SJSA1 (cell line): ENCODE measurements around the gene MTMR6. TPM values are rescaled to one million over a fixed set of nuclear protein-coding genes. Genes with fewer than 3 reads are reported as not detected.

Source experiments
- DNase-seq, 2 experiments: peaks; one replicate each; pipeline ENCODE4 v3.0.0-alpha.2; 2015 to 2020; ENCODE audit warnings: low spot score in 2 of 2, low read depth in 1 of 2
- H3K27ac ChIP-seq: fragments of 250-450 bp; sonication (Bioruptor Pico); 2 replicates; pipeline ENCODE4 v1.5.1; 2020; ENCODE audit warnings: mild to moderate bottlenecking, moderate library complexity
- H3K27me3 ChIP-seq: fragments of 250-450 bp; sonication (Bioruptor Pico); replicated peaks from 2 replicates; pipeline ENCODE4 v1.5.1; 2020; ENCODE audit warnings: mild to moderate bottlenecking, moderate library complexity
- H3K36me3 ChIP-seq: fragments of 250-450 bp; sonication (Bioruptor Pico); 2 replicates; pipeline ENCODE4 v1.5.1; 2020; ENCODE audit warnings: mild to moderate bottlenecking
- H3K4me1 ChIP-seq: fragments of 250-450 bp; sonication (Bioruptor Pico); replicated peaks from 2 replicates; pipeline ENCODE4 v1.6.1; 2021; ENCODE audit warnings: mild to moderate bottlenecking
- H3K4me3 ChIP-seq: fragments of 250-450 bp; sonication (Bioruptor Pico); 2 replicates; pipeline ENCODE4 v1.5.1; 2020; ENCODE audit warnings: mild to moderate bottlenecking
- H3K9me3 ChIP-seq: fragments of 250-450 bp; sonication (Bioruptor Pico); replicated peaks from 2 replicates; pipeline ENCODE4 v1.5.1; 2020; ENCODE audit warnings: mild to moderate bottlenecking
- total RNA-seq: library from RNA; depleted of rRNA; stranded (reverse); fragments of >200 nt; shearing (Covaris generic); gene quantifications from 2 replicates; pipeline ENCODE4 v1.2.3, GENCODE V29; 2014

Gene MTMR6
- total RNA-seq, 1 experiment from 2014 or later = 42.9 TPM

GRCh38 chr13:25222740-25223139 is 64.5 kb downstream of the MTMR6 start:
- H3K4me3 ChIP-seq = no peak overlapping the region
- H3K27me3 ChIP-seq = peaks cover 4% of the 10 kb centered on the region; the same call in 1 of the 2 replicates
- no peak for DNase-seq
- no peak overlapping the region for H3K27ac ChIP-seq
- H3K9me3 ChIP-seq = no peaks in the 10 kb centered on the region
- H3K36me3 ChIP-seq = no peaks in the 10 kb centered on the region
- H3K4me1 ChIP-seq = no peaks in the 10 kb centered on the region

GRCh38 chr13:25218019-25218418 is 69.3 kb downstream of the MTMR6 start:
- no peak for DNase-seq

GRCh38 chr13:25217023-25217885 is 70.0 kb downstream of the MTMR6 start:
- peaks cover 7% of the 10 kb centered on the region; the same call in 1 of the 2 replicates for H3K4me1 ChIP-seq
- no peaks in the 10 kb centered on the region; the same call in 1 of the 2 replicates for H3K27me3 ChIP-seq
- DNase-seq = no peak
- H3K36me3 ChIP-seq = no peaks in the 10 kb centered on the region
- H3K4me3 ChIP-seq = no peak overlapping the region
- no peak overlapping the region for H3K27ac ChIP-seq
- H3K9me3 ChIP-seq = no peaks in the 10 kb centered on the region

More at GRCh38 chr13:25218019-25218418, 69.3 kb downstream of the MTMR6 start:
- Histone ChIP-seq H3K27me3 (no peaks in the 10 kb centered on the region; the same call in 1 of the 2 replicates), H3K36me3 (no peaks in the 10 kb centered on the region), H3K9me3 (no peaks in the 10 kb centered on the region), H3K27ac (no peak overlapping the region), H3K4me3 (no peak overlapping the region), H3K4me1 (peaks cover 7% of the 10 kb centered on the region; the same call in 1 of the 2 replicates)

GRCh38 chr13:25215253-25215575 is 72.1 kb downstream of the MTMR6 start:
- Histone ChIP-seq H3K4me3 (no peak overlapping the region), H3K9me3 (no peaks in the 10 kb centered on the region), H3K27ac (no peak overlapping the region), H3K4me1 (peaks cover 7% of the 10 kb centered on the region; the same call in 1 of the 2 replicates), H3K27me3 (no peaks in the 10 kb centered on the region; the same call in 1 of the 2 replicates), H3K36me3 (no peaks in the 10 kb centered on the region)
- no peak for DNase-seq

- no peaks in the 10 kb centered on the region for H3K9me3 ChIP-seq
- H3K27me3 ChIP-seq = no peaks in the 10 kb centered on the region; the same call in 1 of the 2 replicates
- peak in 1 of 2 experiments; percentile 27 for DNase-seq
- no peak overlapping the region for H3K4me3 ChIP-seq
- H3K4me1 ChIP-seq = peaks cover 7% of the 10 kb centered on the region; the same call in 1 of the 2 replicates
- H3K36me3 ChIP-seq = no peaks in the 10 kb centered on the region
- no peak overlapping the region for H3K27ac ChIP-seq
These were observed 72.6 kb downstream of the MTMR6 start for GRCh38 chr13:25214491-25215252.

GRCh38 chr13:25213715-25214114 is 73.6 kb downstream of the MTMR6 start:
- Histone ChIP-seq H3K4me1 (peaks cover 7% of the 10 kb centered on the region; the same call in 1 of the 2 replicates), H3K4me3 (no peak overlapping the region), H3K27me3 (no peaks in the 10 kb centered on the region; the same call in 1 of the 2 replicates), H3K36me3 (no peaks in the 10 kb centered on the region), H3K27ac (no peak overlapping the region), H3K9me3 (no peaks in the 10 kb centered on the region)
- DNase-seq = no peak

- DNase-seq = no peak
- H3K4me1 ChIP-seq = peaks cover 7% of the 10 kb centered on the region; the same call in 1 of the 2 replicates
- H3K9me3 ChIP-seq = no peaks in the 10 kb centered on the region
- no peaks in the 10 kb centered on the region for H3K36me3 ChIP-seq
- H3K27me3 ChIP-seq = no peaks in the 10 kb centered on the region
- H3K4me3 ChIP-seq = no peak overlapping the region
- H3K27ac ChIP-seq = no peak overlapping the region
These were observed 76.3 kb downstream of the MTMR6 start for GRCh38 chr13:25210842-25211569.

GRCh38 chr13:25207291-25207810 is 79.9 kb downstream of the MTMR6 start:
- Histone ChIP-seq H3K9me3 (no peaks in the 10 kb centered on the region), H3K36me3 (no peaks in the 10 kb centered on the region), H3K27me3 (no peaks in the 10 kb centered on the region), H3K27ac (no peak overlapping the region), H3K4me1 (no peaks in the 10 kb centered on the region), H3K4me3 (no peak overlapping the region)
- no peak for DNase-seq

- no peak for DNase-seq
- no peaks in the 10 kb centered on the region for H3K9me3 ChIP-seq
- no peaks in the 10 kb centered on the region for H3K36me3 ChIP-seq
- no peaks in the 10 kb centered on the region for H3K4me1 ChIP-seq
- H3K27me3 ChIP-seq = no peaks in the 10 kb centered on the region
- no peak overlapping the region for H3K27ac ChIP-seq
- H3K4me3 ChIP-seq = no peak overlapping the region
These were observed 82.4 kb downstream of the MTMR6 start for GRCh38 chr13:25204863-25205262.

- Histone ChIP-seq H3K9me3 (no peaks in the 10 kb centered on the region), H3K27ac (no peak overlapping the region), H3K36me3 (no peaks in the 10 kb centered on the region), H3K27me3 (no peaks in the 10 kb centered on the region), H3K4me1 (no peaks in the 10 kb centered on the region), H3K4me3 (no peak overlapping the region)
- no peak for DNase-seq
These were observed 84.1 kb downstream of the MTMR6 start for GRCh38 chr13:25203127-25203740.

GRCh38 chr13:25200783-25201182 is 86.5 kb downstream of the MTMR6 start:
- no peak overlapping the region for H3K4me3 ChIP-seq
- H3K27ac ChIP-seq = no peak overlapping the region
- H3K36me3 ChIP-seq = no peaks in the 10 kb centered on the region
- H3K4me1 ChIP-seq = no peaks in the 10 kb centered on the region
- DNase-seq = no peak
- H3K9me3 ChIP-seq = no peaks in the 10 kb centered on the region
- H3K27me3 ChIP-seq = no peaks in the 10 kb centered on the region

- Histone ChIP-seq H3K36me3 (no peaks in the 10 kb centered on the region), H3K9me3 (no peaks in the 10 kb centered on the region), H3K27ac (no peak overlapping the region), H3K4me3 (no peak overlapping the region), H3K4me1 (no peaks in the 10 kb centered on the region), H3K27me3 (peaks cover 5% of the 10 kb centered on the region; the same call in 1 of the 2 replicates)
- DNase-seq = no peak
These were observed 88.6 kb downstream of the MTMR6 start for GRCh38 chr13:25198647-25199046.

- Histone ChIP-seq H3K27me3 (peaks cover 5% of the 10 kb centered on the region; the same call in 1 of the 2 replicates), H3K4me1 (no peaks in the 10 kb centered on the region), H3K27ac (no peak overlapping the region), H3K36me3 (no peaks in the 10 kb centered on the region), H3K9me3 (no peaks in the 10 kb centered on the region), H3K4me3 (no peak overlapping the region)
- no peak for DNase-seq
These were observed 90.3 kb downstream of the MTMR6 start for GRCh38 chr13:25196971-25197370.
